ENCODE data around the gene ALDH1L1.

- TF ChIP-seq CTCF (IDR thresholded peaks at IDR 0.05; ENCODE audit: low read length) (no peak), EZH2 (optimal IDR thresholded peaks at IDR 0.05; ENCODE audit: low read depth, low read length) (no peak)
These were observed 123.5 kb downstream of the ALDH1L1 start for GRCh38 chr3:126056681-126057500.
